ENCODE data around the gene DHODH. TPM values are rescaled to one million over a fixed set of nuclear protein-coding genes. Genes with fewer than 3 reads are reported as not detected.

DHODH gene
- total and polyA plus RNA-seq, 4 donors = 14.4 to 150 (median 79.4) TPM

GRCh38 chr16:72064361-72064894, 55.9 kb downstream of the DHODH start:
- Histone ChIP-seq H3K36me3 (ENCODE audit: control insufficient read depth in 4 of 4, insufficient read depth in 3 of 4, low read depth in 1 of 4, low read length in 3 of 4) (peaks cover 0 to 11% (median 5%) of the 10 kb centered on the region in 4 donors), H3K27ac (ENCODE audit: low read depth in 1 of 2, low read length in 2 of 2) (peak overlapping the region; percentile 20 to 66), H3K9ac (ENCODE audit: low read depth in 1 of 2, low read length in 2 of 2) (peak overlapping the region; percentile 2 to 46), H3K4me1 (ENCODE audit: control insufficient read depth in 4 of 4, insufficient read depth in 4 of 4, low read length in 3 of 4) (peaks cover 1 to 28% (median 15%) of the 10 kb centered on the region in 4 donors), H3K27me3 (ENCODE audit: control insufficient read depth in 4 of 4, insufficient read depth in 4 of 4, low read length in 3 of 4) (no peaks in the 10 kb centered on the region), H3K9me3 (ENCODE audit: control insufficient read depth in 4 of 4, low read length in 3 of 4) (no peaks in the 10 kb centered on the region), H3K4me3 (ENCODE audit: low read depth in 1 of 3, low read length in 3 of 3) (peak overlapping the region; percentile 26 to 66 (median 55))
- WGBS = 48% methylated on average over 10 of the region's 10 CpGs
- TF ChIP-seq JUND (IDR thresholded peaks at IDR 0.05) (peak in 1 of 2 donors; percentile 44), FOXA1 (IDR thresholded peaks at IDR 0.05) (no peak)
- DNase-seq (ENCODE audit: low spot score) = no peak

GRCh38 chr16:72066747-72067146, 58.2 kb downstream of the DHODH start:
- no peaks in the 10 kb centered on the region for H3K9me3 ChIP-seq (ENCODE audit: control insufficient read depth in 4 of 4, low read length in 3 of 4)
- peak overlapping the region in 1 of 2 donors; percentile 16 for H3K27ac ChIP-seq (ENCODE audit: low read depth in 1 of 2, low read length in 2 of 2)
- peaks cover 1 to 28% (median 15%) of the 10 kb centered on the region in 4 donors for H3K4me1 ChIP-seq (ENCODE audit: control insufficient read depth in 4 of 4, insufficient read depth in 4 of 4, low read length in 3 of 4)
- H3K27me3 ChIP-seq (ENCODE audit: control insufficient read depth in 4 of 4, insufficient read depth in 4 of 4, low read length in 3 of 4) = no peaks in the 10 kb centered on the region
- WGBS = 10% methylated on average over 1 of the region's 1 CpG
- H3K9ac ChIP-seq (ENCODE audit: low read depth in 1 of 2, low read length in 2 of 2) = no peak overlapping the region
- no peak for DNase-seq (ENCODE audit: low spot score)
- H3K4me3 ChIP-seq (ENCODE audit: low read depth in 1 of 3, low read length in 3 of 3) = no peak overlapping the region
- peaks cover 0 to 24% (median 8%) of the 10 kb centered on the region in 4 donors for H3K36me3 ChIP-seq (ENCODE audit: control insufficient read depth in 4 of 4, insufficient read depth in 3 of 4, low read depth in 1 of 4, low read length in 3 of 4)
- TF ChIP-seq, protein P1, sequence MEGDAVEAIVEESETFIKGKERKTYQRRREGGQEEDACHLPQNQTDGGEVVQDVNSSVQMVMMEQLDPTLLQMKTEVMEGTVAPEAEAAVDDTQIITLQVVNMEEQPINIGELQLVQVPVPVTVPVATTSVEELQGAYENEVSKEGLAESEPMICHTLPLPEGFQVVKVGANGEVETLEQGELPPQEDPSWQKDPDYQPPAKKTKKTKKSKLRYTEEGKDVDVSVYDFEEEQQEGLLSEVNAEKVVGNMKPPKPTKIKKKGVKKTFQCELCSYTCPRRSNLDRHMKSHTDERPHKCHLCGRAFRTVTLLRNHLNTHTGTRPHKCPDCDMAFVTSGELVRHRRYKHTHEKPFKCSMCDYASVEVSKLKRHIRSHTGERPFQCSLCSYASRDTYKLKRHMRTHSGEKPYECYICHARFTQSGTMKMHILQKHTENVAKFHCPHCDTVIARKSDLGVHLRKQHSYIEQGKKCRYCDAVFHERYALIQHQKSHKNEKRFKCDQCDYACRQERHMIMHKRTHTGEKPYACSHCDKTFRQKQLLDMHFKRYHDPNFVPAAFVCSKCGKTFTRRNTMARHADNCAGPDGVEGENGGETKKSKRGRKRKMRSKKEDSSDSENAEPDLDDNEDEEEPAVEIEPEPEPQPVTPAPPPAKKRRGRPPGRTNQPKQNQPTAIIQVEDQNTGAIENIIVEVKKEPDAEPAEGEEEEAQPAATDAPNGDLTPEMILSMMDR (IDR thresholded peaks at IDR 0.05; ENCODE audit: low read depth, low read length, missing input control) = peak; percentile 61
- TF ChIP-seq HNF4A (conservative IDR thresholded peaks at IDR 0.05) (no peak), RAD21 (IDR thresholded peaks at IDR 0.05) (peak; percentile 83 to 86)

DNA sequence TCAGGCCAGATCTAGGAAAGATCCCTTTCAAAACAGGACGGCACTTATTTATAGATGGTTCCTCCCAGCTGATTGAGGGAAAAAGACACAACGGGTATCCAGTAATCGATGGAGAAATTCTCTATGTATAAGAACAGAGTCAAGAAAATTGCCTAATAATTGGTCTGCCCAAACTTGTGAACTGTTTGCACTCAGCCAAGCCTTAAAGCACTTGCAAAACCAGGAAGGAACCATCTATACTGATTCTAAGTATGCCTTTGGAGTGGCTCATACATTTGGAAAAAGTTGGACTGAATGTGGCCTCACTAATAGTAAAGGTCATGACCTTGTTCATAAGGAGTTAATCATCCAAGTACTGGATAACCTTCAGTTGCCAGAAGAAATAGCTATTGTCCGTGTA, 60.4 kb downstream of the DHODH start:
- Histone ChIP-seq H3K9ac (ENCODE audit: low read depth in 1 of 2, low read length in 2 of 2) (no peak overlapping the region), H3K36me3 (ENCODE audit: control insufficient read depth in 4 of 4, insufficient read depth in 3 of 4, low read depth in 1 of 4, low read length in 3 of 4) (peaks cover 0 to 29% (median 16%) of the 10 kb centered on the region in 4 donors), H3K4me3 (ENCODE audit: low read depth in 1 of 3, low read length in 3 of 3) (no peak overlapping the region), H3K4me1 (ENCODE audit: control insufficient read depth in 4 of 4, insufficient read depth in 4 of 4, low read length in 3 of 4) (peaks cover 0 to 24% (median 15%) of the 10 kb centered on the region in 4 donors), H3K9me3 (ENCODE audit: control insufficient read depth in 4 of 4, low read length in 3 of 4) (no peaks in the 10 kb centered on the region), H3K27ac (ENCODE audit: low read depth in 1 of 2, low read length in 2 of 2) (no peak overlapping the region), H3K27me3 (ENCODE audit: control insufficient read depth in 4 of 4, insufficient read depth in 4 of 4, low read length in 3 of 4) (no peaks in the 10 kb centered on the region)
- no peak for DNase-seq (ENCODE audit: low spot score)
- no peak for TF ChIP-seq NR2F2 (IDR thresholded peaks at IDR 0.05)
- TF ChIP-seq, protein P1 (IDR thresholded peaks at IDR 0.05; ENCODE audit: low read depth, low read length, missing input control) = no peak
- TF ChIP-seq EGR1 (IDR thresholded peaks at IDR 0.05; ENCODE audit: low read depth in 2 of 2) = no peak
- no peak for TF ChIP-seq JUND (IDR thresholded peaks at IDR 0.05)
- no peak for TF ChIP-seq ATF3 (IDR thresholded peaks at IDR 0.05)
- TF ChIP-seq RXRA (IDR thresholded peaks at IDR 0.05) = no peak
- no peak for TF ChIP-seq FOXA1 (IDR thresholded peaks at IDR 0.05)
- TF ChIP-seq, protein P2, sequence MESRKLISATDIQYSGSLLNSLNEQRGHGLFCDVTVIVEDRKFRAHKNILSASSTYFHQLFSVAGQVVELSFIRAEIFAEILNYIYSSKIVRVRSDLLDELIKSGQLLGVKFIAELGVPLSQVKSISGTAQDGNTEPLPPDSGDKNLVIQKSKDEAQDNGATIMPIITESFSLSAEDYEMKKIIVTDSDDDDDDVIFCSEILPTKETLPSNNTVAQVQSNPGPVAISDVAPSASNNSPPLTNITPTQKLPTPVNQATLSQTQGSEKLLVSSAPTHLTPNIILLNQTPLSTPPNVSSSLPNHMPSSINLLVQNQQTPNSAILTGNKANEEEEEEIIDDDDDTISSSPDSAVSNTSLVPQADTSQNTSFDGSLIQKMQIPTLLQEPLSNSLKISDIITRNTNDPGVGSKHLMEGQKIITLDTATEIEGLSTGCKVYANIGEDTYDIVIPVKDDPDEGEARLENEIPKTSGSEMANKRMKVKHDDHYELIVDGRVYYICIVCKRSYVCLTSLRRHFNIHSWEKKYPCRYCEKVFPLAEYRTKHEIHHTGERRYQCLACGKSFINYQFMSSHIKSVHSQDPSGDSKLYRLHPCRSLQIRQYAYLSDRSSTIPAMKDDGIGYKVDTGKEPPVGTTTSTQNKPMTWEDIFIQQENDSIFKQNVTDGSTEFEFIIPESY (IDR thresholded peaks at IDR 0.05) = no peak
- TF ChIP-seq, protein P3, sequence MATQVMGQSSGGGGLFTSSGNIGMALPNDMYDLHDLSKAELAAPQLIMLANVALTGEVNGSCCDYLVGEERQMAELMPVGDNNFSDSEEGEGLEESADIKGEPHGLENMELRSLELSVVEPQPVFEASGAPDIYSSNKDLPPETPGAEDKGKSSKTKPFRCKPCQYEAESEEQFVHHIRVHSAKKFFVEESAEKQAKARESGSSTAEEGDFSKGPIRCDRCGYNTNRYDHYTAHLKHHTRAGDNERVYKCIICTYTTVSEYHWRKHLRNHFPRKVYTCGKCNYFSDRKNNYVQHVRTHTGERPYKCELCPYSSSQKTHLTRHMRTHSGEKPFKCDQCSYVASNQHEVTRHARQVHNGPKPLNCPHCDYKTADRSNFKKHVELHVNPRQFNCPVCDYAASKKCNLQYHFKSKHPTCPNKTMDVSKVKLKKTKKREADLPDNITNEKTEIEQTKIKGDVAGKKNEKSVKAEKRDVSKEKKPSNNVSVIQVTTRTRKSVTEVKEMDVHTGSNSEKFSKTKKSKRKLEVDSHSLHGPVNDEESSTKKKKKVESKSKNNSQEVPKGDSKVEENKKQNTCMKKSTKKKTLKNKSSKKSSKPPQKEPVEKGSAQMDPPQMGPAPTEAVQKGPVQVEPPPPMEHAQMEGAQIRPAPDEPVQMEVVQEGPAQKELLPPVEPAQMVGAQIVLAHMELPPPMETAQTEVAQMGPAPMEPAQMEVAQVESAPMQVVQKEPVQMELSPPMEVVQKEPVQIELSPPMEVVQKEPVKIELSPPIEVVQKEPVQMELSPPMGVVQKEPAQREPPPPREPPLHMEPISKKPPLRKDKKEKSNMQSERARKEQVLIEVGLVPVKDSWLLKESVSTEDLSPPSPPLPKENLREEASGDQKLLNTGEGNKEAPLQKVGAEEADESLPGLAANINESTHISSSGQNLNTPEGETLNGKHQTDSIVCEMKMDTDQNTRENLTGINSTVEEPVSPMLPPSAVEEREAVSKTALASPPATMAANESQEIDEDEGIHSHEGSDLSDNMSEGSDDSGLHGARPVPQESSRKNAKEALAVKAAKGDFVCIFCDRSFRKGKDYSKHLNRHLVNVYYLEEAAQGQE (IDR thresholded peaks at IDR 0.05) = no peak
- TF ChIP-seq, protein P4, sequence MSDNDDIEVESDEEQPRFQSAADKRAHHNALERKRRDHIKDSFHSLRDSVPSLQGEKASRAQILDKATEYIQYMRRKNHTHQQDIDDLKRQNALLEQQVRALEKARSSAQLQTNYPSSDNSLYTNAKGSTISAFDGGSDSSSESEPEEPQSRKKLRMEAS (IDR thresholded peaks at IDR 0.05) = no peak
- TF ChIP-seq GABPA (IDR thresholded peaks at IDR 0.05 in 1 of 2, conservative IDR thresholded peaks at IDR 0.05 in 1 of 2) = no peak
- no peak for TF ChIP-seq HNF4A (conservative IDR thresholded peaks at IDR 0.05)
- WGBS = 63% methylated on average over 4 of the region's 4 CpGs

Measured in liver (tissue), 9 donors.